Tibial nerve (tissue), 3 donors: Measurements from ENCODE around the gene TTC39A.

ENCODE experiments used
- POLR2A ChIP-seq, 2 donors: fragments of 450-650 bp; IDR thresholded peaks; one replicate each; pipeline ENCODE4 v1.6.1; 2017; ENCODE audit warnings: antibody characterized with exemption in 2 of 2, mild to moderate bottlenecking in 2 of 2, moderate library complexity in 2 of 2
- TF ChIP-seq, protein P1 (sequence below), 5 experiments: fragments of 200-600 bp in 3 of 5; fragments of 450-650 bp in 2 of 5; sonication (generic) in 3 of 5; IDR thresholded peaks; one replicate each; pipeline ENCODE4 v1.5.1; 2016 to 2019; ENCODE audit warnings: antibody characterized with exemption in 5 of 5, mild to moderate bottlenecking in 3 of 5, moderate library complexity in 2 of 5

DNA sequence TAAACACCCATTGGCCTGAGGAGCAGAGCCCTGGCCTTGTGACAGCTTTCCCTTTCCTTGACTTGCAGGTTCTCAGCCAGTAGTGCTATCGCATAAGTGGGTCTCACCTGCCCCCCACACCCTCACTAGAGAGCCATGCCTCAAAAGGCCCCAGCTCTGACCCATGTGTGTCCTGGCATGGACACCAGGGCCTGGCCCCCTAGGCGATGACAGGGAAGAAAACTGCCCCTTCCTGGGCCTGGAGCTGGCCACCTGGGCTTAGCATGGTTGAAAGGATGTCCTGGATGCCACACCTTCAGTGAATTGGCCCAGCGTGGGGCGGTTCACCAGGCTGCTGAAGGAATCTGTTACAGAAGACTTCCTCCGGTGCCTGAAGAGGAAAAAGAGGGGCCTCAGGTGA lies 18.5 kb downstream of the TTC39A start:
- TF ChIP-seq, protein P1, sequence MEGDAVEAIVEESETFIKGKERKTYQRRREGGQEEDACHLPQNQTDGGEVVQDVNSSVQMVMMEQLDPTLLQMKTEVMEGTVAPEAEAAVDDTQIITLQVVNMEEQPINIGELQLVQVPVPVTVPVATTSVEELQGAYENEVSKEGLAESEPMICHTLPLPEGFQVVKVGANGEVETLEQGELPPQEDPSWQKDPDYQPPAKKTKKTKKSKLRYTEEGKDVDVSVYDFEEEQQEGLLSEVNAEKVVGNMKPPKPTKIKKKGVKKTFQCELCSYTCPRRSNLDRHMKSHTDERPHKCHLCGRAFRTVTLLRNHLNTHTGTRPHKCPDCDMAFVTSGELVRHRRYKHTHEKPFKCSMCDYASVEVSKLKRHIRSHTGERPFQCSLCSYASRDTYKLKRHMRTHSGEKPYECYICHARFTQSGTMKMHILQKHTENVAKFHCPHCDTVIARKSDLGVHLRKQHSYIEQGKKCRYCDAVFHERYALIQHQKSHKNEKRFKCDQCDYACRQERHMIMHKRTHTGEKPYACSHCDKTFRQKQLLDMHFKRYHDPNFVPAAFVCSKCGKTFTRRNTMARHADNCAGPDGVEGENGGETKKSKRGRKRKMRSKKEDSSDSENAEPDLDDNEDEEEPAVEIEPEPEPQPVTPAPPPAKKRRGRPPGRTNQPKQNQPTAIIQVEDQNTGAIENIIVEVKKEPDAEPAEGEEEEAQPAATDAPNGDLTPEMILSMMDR (IDR thresholded peaks at IDR 0.05): no peak
- no peak for TF ChIP-seq POLR2A (IDR thresholded peaks at IDR 0.05)
